K562 (cell line): ENCODE results near the gene FOXL3. TPM values are rescaled to one million over a fixed set of nuclear protein-coding genes. Genes with fewer than 3 reads are reported as not detected.

ENCODE experiments used
- ATAC-seq: fragments of 200-7000 bp; cut with Tn5 transposase; 3 replicates; pipeline ENCODE4 v1.9.1; 2020; ENCODE audit warnings: moderate library complexity
- BruUV-seq: library from RNA; stranded (reverse); fragments of 400-500 nt; replicated peaks from 2 replicates; lab custom pipeline; 2021; lab: Mats Ljungman, UMichigan
- CTCF ChIA-PET: fragments of 300-600 bp; formaldehyde crosslinking; extraction: SDS; loops from one replicate; lab custom pipeline; 2021; ENCODE audit warnings: low intra/inter-chr PET ratio; lab: Yijun Ruan, JAX
- POLR2A ChIA-PET: fragments of 300-600, 350-650 bp; sonication (Branson Sonifier 250); formaldehyde crosslinking; extraction: SDS; loops from one replicate; lab custom pipeline; 2021; ENCODE audit warnings: antibody characterized with exemption, inconsistent platforms; lab: Yijun Ruan, JAX
- DNase-seq, 4 experiments: peaks; one replicate each; pipeline versions ENCODE4 v3.0.0 to v3.0.0-alpha.2; 2011 to 2018; ENCODE audit warnings: low spot score in 3 of 4, mixed read lengths in 3 of 4; ENCODE audit errors: extremely low read depth in 1 of 4
- FAIRE-seq: peaks from 2 replicates; lab custom pipeline; 2011; peaks lifted over from hg19 to GRCh38; lab: Jason Lieb, UNC
- H2AFZ ChIP-seq: 2 replicates; pipeline ENCODE4 v1.6.0; 2011; ENCODE audit warnings: low read depth, low read length, control low read depth, inconsistent platforms
- H3K27ac ChIP-seq: fragments of 200-600 bp; 3 replicates; pipeline ENCODE4 v1.8.0; 2011; ENCODE audit warnings: low read depth, mild to moderate bottlenecking, control low read depth, inconsistent platforms, low read length, moderate library complexity, mixed read lengths; ENCODE audit errors: extremely low read depth
- H3K27me3 ChIP-seq, 2 experiments: fragments of 300-600 bp in 1 of 2; 2 replicates in 1 of 2; 3 replicates in 1 of 2; pipeline versions ENCODE4 v1.6.0 to v1.8.0; 2011; ENCODE audit warnings: inconsistent platforms in 2 of 2, low read length in 2 of 2, mild to moderate bottlenecking in 1 of 2, mixed read lengths in 1 of 2, moderate library complexity in 1 of 2; ENCODE audit not compliant: control insufficient read depth in 2 of 2, insufficient read depth in 2 of 2
- H3K36me3 ChIP-seq: fragments of 300-600 bp; 3 replicates; pipeline ENCODE4 v1.8.0; 2011; ENCODE audit warnings: mild to moderate bottlenecking, low read length, inconsistent platforms; ENCODE audit not compliant: control insufficient read depth, insufficient read depth
- H3K4me1 ChIP-seq, 2 experiments: fragments of 200-600 bp in 1 of 2; replicated peaks in 1 of 2; 2 replicates in 1 of 2; 3 replicates in 1 of 2; pipeline versions ENCODE4 v1.5.1 to v1.8.0; 2011; ENCODE audit warnings: inconsistent platforms in 2 of 2, low read length in 2 of 2, mild to moderate bottlenecking in 1 of 2, mixed read lengths in 1 of 2, moderate library complexity in 1 of 2; ENCODE audit not compliant: control insufficient read depth in 2 of 2, insufficient read depth in 2 of 2
- H3K4me2 ChIP-seq: 2 replicates; pipeline ENCODE4 v1.6.1; 2011; ENCODE audit warnings: low read length, control low read depth, inconsistent platforms, mixed read lengths; ENCODE audit not compliant: insufficient read depth
- H3K4me3 ChIP-seq: fragments of 200-600 bp; sonication (generic), shearing (Covaris generic); 2 replicates; pipeline ENCODE4 v1.5.1; 2016; ENCODE audit warnings: control low read depth, inconsistent platforms
- H3K79me2 ChIP-seq: fragments of 200-600 bp; 3 replicates; pipeline ENCODE4 v1.8.0; 2011; ENCODE audit warnings: low read length, inconsistent platforms; ENCODE audit not compliant: control insufficient read depth, insufficient read depth
- H3K9ac ChIP-seq, 2 experiments: 2 replicates each; pipeline versions ENCODE4 v1.6.0 to v1.6.1; 2011; ENCODE audit warnings: low read depth in 2 of 2, low read length in 2 of 2, control low read depth in 1 of 2, inconsistent platforms in 1 of 2, mild to moderate bottlenecking in 1 of 2, mixed read lengths in 1 of 2; ENCODE audit not compliant: insufficient read depth in 1 of 2
- H3K9me1 ChIP-seq: one replicate; pipeline ENCODE4 v1.6.0; 2011; ENCODE audit warnings: inconsistent platforms, mild to moderate bottlenecking, low read length, moderate library complexity; ENCODE audit not compliant: control insufficient read depth, insufficient read depth
- H3K9me3 ChIP-seq: replicated peaks from 2 replicates; pipeline ENCODE4 v1.5.1; 2011; ENCODE audit warnings: low read depth, low read length, inconsistent platforms; ENCODE audit not compliant: control insufficient read depth, insufficient read depth
- H4K20me1 ChIP-seq: replicated peaks from 2 replicates; pipeline ENCODE4 v1.6.1; 2011; ENCODE audit warnings: low read length, inconsistent platforms, mixed read lengths; ENCODE audit not compliant: control insufficient read depth, insufficient read depth
- CBX8 ChIP-seq: fragments of 200-600 bp; sonication (generic); IDR thresholded peaks from 2 replicates; pipeline ENCODE4 v1.6.1; 2012; ENCODE audit warnings: borderline replicate concordance, mixed run types, low read depth, mild to moderate bottlenecking, moderate library complexity, mixed read lengths, low read length, control low read depth, inconsistent platforms; ENCODE audit not compliant: poor library complexity, severe bottlenecking; ENCODE audit errors: extremely low read depth
- CSDE1 ChIP-seq, 2 experiments: fragments of 450-650 bp; IDR thresholded peaks; 2 replicates each; pipeline ENCODE4 v1.6.1; 2016; ENCODE audit warnings: mild to moderate bottlenecking in 1 of 2
- MCM2 ChIP-seq: fragments of 450-650 bp; IDR thresholded peaks from 2 replicates; pipeline ENCODE4 v1.6.1; 2017; ENCODE audit warnings: low read depth, mild to moderate bottlenecking
- MCM3 ChIP-seq: fragments of 450-650 bp; IDR thresholded peaks from 2 replicates; pipeline ENCODE4 v1.6.1; 2016
- PHB ChIP-seq: fragments of 250-450 bp; sonication (Bioruptor Pico); IDR thresholded peaks from 2 replicates; pipeline ENCODE4 v1.5.0; 2021
- PHB2 ChIP-seq: fragments of 450-650 bp; IDR thresholded peaks from 2 replicates; pipeline ENCODE4 v1.6.1; 2017; ENCODE audit warnings: low read depth
- POLR2B ChIP-seq: fragments of 450-650 bp; IDR thresholded peaks from 2 replicates; pipeline ENCODE4 v1.6.1; 2018; ENCODE audit warnings: low read depth; ENCODE audit not compliant: partially characterized antibody
- RB1 ChIP-seq: fragments of 450-650 bp; IDR thresholded peaks from 2 replicates; pipeline ENCODE4 v1.6.1; 2017; ENCODE audit warnings: low read depth, mild to moderate bottlenecking
- TEAD4 ChIP-seq, 2 experiments: sonication (generic) in 1 of 2; formaldehyde crosslinking in 1 of 2; IDR thresholded peaks; 2 replicates each; pipeline versions ENCODE4 v1.6.1 to v1.8.0; 2012 to 2022; ENCODE audit warnings: borderline replicate concordance in 1 of 2, inconsistent platforms in 1 of 2, low read length in 1 of 2, mild to moderate bottlenecking in 1 of 2, missing genetic modification reagents in 1 of 2
- TRIM28 ChIP-seq: fragments of 450-650 bp; IDR thresholded peaks from 2 replicates; pipeline ENCODE4 v1.6.1; 2017
- ZNF239 ChIP-seq: fragments of 250-450 bp; sonication (Bioruptor Pico); IDR thresholded peaks from 2 replicates; pipeline ENCODE4 v1.4.0; 2020; ENCODE audit warnings: mild to moderate bottlenecking
- ZNF274 ChIP-seq: IDR thresholded peaks from 2 replicates; pipeline ENCODE4 v1.6.1; 2011; ENCODE audit warnings: low read depth, mild to moderate bottlenecking, low read length, moderate library complexity, borderline replicate concordance
- ZNF436 ChIP-seq: fragments of 250-450, 450-650 bp; sonication (Bioruptor Pico); formaldehyde crosslinking; IDR thresholded peaks from 2 replicates; pipeline ENCODE4 v1.7.0; 2020; ENCODE audit warnings: mild to moderate bottlenecking
- WGBS: fragments of 100-300 bp; shearing (Covaris generic); methylation state at CpG from one replicate; pipeline ENCODE4 v1.1.6; 2016; ENCODE audit warnings: low coverage, mixed read lengths; ENCODE audit not compliant: insufficient coverage; ENCODE audit errors: missing lambda C conversion rate; 5-methylcytosine and 5-hydroxymethylcytosine counted together
- in situ Hi-C: fragments of 300-500 bp; cut with MboI; formaldehyde crosslinking; loops from 4 replicates; pipeline ENCODE4 v1.15.0; 2018; ENCODE audit warnings: inconsistent platforms, mixed read lengths
- intact Hi-C: fragments of 100-400 bp; cut with micrococcal nuclease; formaldehyde crosslinking; loops from 2 replicates; pipeline ENCODE4 v1.14.2; 2022
- polyA plus RNA-seq, 8 experiments: library from polyadenylated mRNA; depleted of rRNA in 4 of 8; stranded (reverse) in 5 of 8; unstranded in 3 of 8; fragments of >200 nt; fragmentation: Nextera tagmentation in 2 of 8; fragmentation: Illumina TruSeq in 1 of 8; extraction: Ambion mirVana in 2 of 8; extraction: Trizol in 1 of 8; gene quantifications; 2 replicates each; pipeline versions ENCODE4 v1.2.1 to v1.2.3, GENCODE V29; 2011 to 2014; ENCODE audit warnings: inconsistent platforms in 1 of 8, missing spikeins in 1 of 8
- total RNA-seq, 7 experiments: library from RNA; depleted of rRNA in 6 of 7; stranded (reverse); fragments of >200 nt in 6 of 7; fragmentation: Illumina TruSeq in 2 of 7; extraction: Trizol in 2 of 7; gene quantifications; 2 replicates each; pipeline versions ENCODE4 v1.2.1 to v1.2.3, GENCODE V29; 2011 to 2021; ENCODE audit warnings: low replicate concordance in 1 of 7
- TF ChIP-seq, protein P1 (sequence below): fragments of 250-450 bp; sonication (Bioruptor Pico); IDR thresholded peaks from 2 replicates; pipeline ENCODE4 v1.4.0; 2020

Gene FOXL3
- total and polyA plus RNA-seq, 9 of the 15 experiments (the other 6 are each of a cell fraction or from before 2014, with no cell fraction given): not detected

- Histone ChIP-seq H3K4me1 (no peaks in the 10 kb centered on the region), H3K27me3 (peaks cover 0 to 21% of the 10 kb centered on the region in 2 experiments; a peak in 3 of 5 replicates), H3K9me1 (no peaks in the 10 kb centered on the region), H3K36me3 (no peaks in the 10 kb centered on the region), H3K27ac (no peak overlapping the region), H4K20me1 (no peaks in the 10 kb centered on the region), H2AFZ (no peak overlapping the region), H3K9ac (no peak overlapping the region), H3K9me3 (peaks cover 2% of the 10 kb centered on the region; the same call in 1 of the 2 replicates), H3K79me2 (no peaks in the 10 kb centered on the region), H3K4me3 (no peak overlapping the region), H3K4me2 (no peak overlapping the region)
- in situ Hi-C loops (no loop called here), intact Hi-C loops (no loop called here)
- POLR2A ChIA-PET: interaction anchor here (0.6 kb wide), 3 partner anchors 109 to 840 kb away, joined by 3 read pairs; no protein-coding TSS in a partner anchor
- ATAC-seq (no peak), DNase-seq (no peak), FAIRE-seq (no peak)
- CTCF ChIA-PET: interaction anchor here (0.6 to 1.0 kb wide), 2 partner anchors 8 to 13 kb away, joined by 3 to 5 read pairs; no protein-coding TSS in a partner anchor
- WGBS: 2% methylated on average over 7 of the region's 7 CpGs
- BruUV-seq: no TSS peak
- no peak for TF ChIP-seq TEAD4 (IDR thresholded peaks at IDR 0.05; ENCODE audit: low read length)
- no peak for TF ChIP-seq TEAD4 (CRISPR knock-in tag; IDR thresholded peaks at IDR 0.05; ENCODE audit: borderline replicate concordance)
- no peak for TF ChIP-seq POLR2B
- no peak for TF ChIP-seq PHB2
- TF ChIP-seq, protein P1, sequence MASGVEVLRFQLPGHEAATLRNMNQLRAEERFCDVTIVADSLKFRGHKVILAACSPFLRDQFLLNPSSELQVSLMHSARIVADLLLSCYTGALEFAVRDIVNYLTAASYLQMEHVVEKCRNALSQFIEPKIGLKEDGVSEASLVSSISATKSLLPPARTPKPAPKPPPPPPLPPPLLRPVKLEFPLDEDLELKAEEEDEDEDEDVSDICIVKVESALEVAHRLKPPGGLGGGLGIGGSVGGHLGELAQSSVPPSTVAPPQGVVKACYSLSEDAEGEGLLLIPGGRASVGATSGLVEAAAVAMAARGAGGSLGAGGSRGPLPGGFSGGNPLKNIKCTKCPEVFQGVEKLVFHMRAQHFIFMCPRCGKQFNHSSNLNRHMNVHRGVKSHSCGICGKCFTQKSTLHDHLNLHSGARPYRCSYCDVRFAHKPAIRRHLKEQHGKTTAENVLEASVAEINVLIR (CRISPR knock-in tag): no peak
- TF ChIP-seq CSDE1 (IDR thresholded peaks at IDR 0.05): no peak
- no peak for TF ChIP-seq ZNF436 (CRISPR knock-in tag)
- TF ChIP-seq MCM2: no peak
- no peak for TF ChIP-seq PHB (CRISPR knock-in tag)
- TF ChIP-seq TRIM28: no peak
- no peak for TF ChIP-seq RB1
- TF ChIP-seq ZNF274: no peak
- no peak for TF ChIP-seq CBX8
- TF ChIP-seq MCM3: no peak
- TF ChIP-seq ZNF239: no peak
Measured at GRCh38 chr7:273327-273726, 16.6 kb upstream of the FOXL3 start.
